ENCODE measurements around the gene ADCY10.

The ADCY10 gene

GRCh38 chr1:167776616-167777268 lies 137.2 kb downstream of the ADCY10 start:
- DNase-seq (ENCODE audit: low spot score), result no peak

- DNase-seq (ENCODE audit: low spot score), result peak; percentile 38
These were observed 137.8 kb downstream of the ADCY10 start for GRCh38 chr1:167776151-167776550.

GRCh38 chr1:167775178-167775577 lies 138.8 kb downstream of the ADCY10 start:
- DNase-seq (ENCODE audit: low spot score), result no peak

- peak; percentile 45 for DNase-seq (ENCODE audit: low spot score)
These were observed 139.2 kb downstream of the ADCY10 start for GRCh38 chr1:167774710-167775109.

GRCh38 chr1:167773516-167773915 lies 140.4 kb downstream of the ADCY10 start:
- no peak for DNase-seq (ENCODE audit: low spot score)

- no peak for DNase-seq (ENCODE audit: low spot score)
These were observed 141.5 kb downstream of the ADCY10 start for GRCh38 chr1:167772436-167772835.

- no peak for DNase-seq (ENCODE audit: low spot score)
These were observed 143.8 kb downstream of the ADCY10 start for GRCh38 chr1:167770127-167770526.

GRCh38 chr1:167767761-167768160 lies 146.2 kb downstream of the ADCY10 start:
- DNase-seq (ENCODE audit: low spot score), result no peak

- DNase-seq (ENCODE audit: low spot score), result no peak
These were observed 147.4 kb downstream of the ADCY10 start for GRCh38 chr1:167766538-167766937.

- no peak for DNase-seq (ENCODE audit: low spot score)
These were observed 148.4 kb downstream of the ADCY10 start for GRCh38 chr1:167765496-167765895.

GRCh38 chr1:167764458-167765330 lies 149.2 kb downstream of the ADCY10 start:
- no peak for DNase-seq (ENCODE audit: low spot score)

- DNase-seq (ENCODE audit: low spot score), result no peak
These were observed 150.3 kb downstream of the ADCY10 start for GRCh38 chr1:167763525-167764220.

- DNase-seq (ENCODE audit: low spot score), result no peak
These were observed 151.7 kb downstream of the ADCY10 start for GRCh38 chr1:167762061-167762746.

GRCh38 chr1:167761400-167761799 lies 152.5 kb downstream of the ADCY10 start:
- no peak for DNase-seq (ENCODE audit: low spot score)
